GM23338 (cell line): Measurements from ENCODE around the gene CLN6. TPM values are rescaled to one million over a fixed set of nuclear protein-coding genes. Genes with fewer than 3 reads are reported as not detected.

Experiments
- ATAC-seq: fragments of 200-7000 bp; cut with Tn5 transposase; 3 replicates; pipeline ENCODE4 v1.9.1; 2020
- DNase-seq: peaks from one replicate; pipeline ENCODE4 v3.0.0-alpha.2; 2015; ENCODE audit warnings: low spot score
- H2AFZ ChIP-seq: fragments of 200-600 bp; sonication (generic); 2 replicates; pipeline ENCODE4 v1.8.0; 2016; ENCODE audit warnings: antibody characterized with exemption, mild to moderate bottlenecking, moderate library complexity
- H3F3A ChIP-seq: fragments of 200-600 bp; sonication (generic); replicated peaks from 2 replicates; pipeline ENCODE4 v1.8.0; 2017; ENCODE audit warnings: antibody characterized with exemption, mixed run types, low read depth
- H3K27ac ChIP-seq: fragments of 200-600 bp; sonication (generic); 2 replicates; pipeline ENCODE4 v1.6.1; 2016; ENCODE audit warnings: low read depth
- H3K27me3 ChIP-seq: fragments of 200-600 bp; sonication (generic); 2 replicates; pipeline ENCODE4 v1.8.0; 2016; ENCODE audit warnings: mild to moderate bottlenecking, mixed run types, moderate library complexity; ENCODE audit not compliant: insufficient read depth
- H3K36me3 ChIP-seq: fragments of 200-600 bp; sonication (generic); 2 replicates; pipeline ENCODE4 v1.8.0; 2016; ENCODE audit warnings: mild to moderate bottlenecking; ENCODE audit not compliant: insufficient read depth
- H3K4me1 ChIP-seq: fragments of 200-600 bp; sonication (generic); 2 replicates; pipeline ENCODE4 v1.8.0; 2016; ENCODE audit warnings: mild to moderate bottlenecking, moderate library complexity; ENCODE audit not compliant: insufficient read depth
- H3K4me2 ChIP-seq: fragments of 200-600 bp; sonication (generic); 2 replicates; pipeline ENCODE4 v1.7.1; 2017; ENCODE audit warnings: mixed run types
- H3K4me3 ChIP-seq: fragments of 200-600 bp; sonication (generic); 2 replicates; pipeline ENCODE4 v1.6.1; 2016; ENCODE audit warnings: mixed run types
- H3K79me2 ChIP-seq: fragments of 200-600 bp; sonication (generic); replicated peaks from 2 replicates; pipeline ENCODE4 v1.8.0; 2017; ENCODE audit warnings: mild to moderate bottlenecking; ENCODE audit not compliant: insufficient read depth
- H3K9me2 ChIP-seq: fragments of 200-600 bp; sonication (generic); 2 replicates; pipeline ENCODE4 v1.8.0; 2017; ENCODE audit not compliant: insufficient read depth
- H4K20me1 ChIP-seq: fragments of 200-600 bp; sonication (generic); replicated peaks from 2 replicates; pipeline ENCODE4 v1.8.0; 2017; ENCODE audit warnings: mild to moderate bottlenecking; ENCODE audit not compliant: insufficient read depth
- H3K27ac Mint-ChIP-seq: 2 replicates; pipeline ENCODE4 v1.8.0; 2020; ENCODE audit warnings: inconsistent platforms, mild to moderate bottlenecking, moderate library complexity, mixed read lengths
- H3K27me3 Mint-ChIP-seq: 3 replicates; pipeline ENCODE4 v1.8.0; 2022; ENCODE audit warnings: low read depth, mild to moderate bottlenecking, moderate library complexity, mixed read lengths, inconsistent platforms; ENCODE audit not compliant: insufficient read depth, poor library complexity
- H3K36me3 Mint-ChIP-seq: 3 replicates; pipeline ENCODE4 v1.8.0; 2021; ENCODE audit warnings: low read depth, mild to moderate bottlenecking, inconsistent platforms, moderate library complexity, mixed read lengths
- H3K4me1 Mint-ChIP-seq: 3 replicates; pipeline ENCODE4 v1.8.0; 2020; ENCODE audit warnings: mild to moderate bottlenecking, inconsistent platforms, mixed read lengths
- H3K4me3 Mint-ChIP-seq: 3 replicates; pipeline ENCODE4 v1.8.0; 2021; ENCODE audit warnings: moderate library complexity, mild to moderate bottlenecking, inconsistent platforms, mixed read lengths
- H3K9me3 Mint-ChIP-seq: 3 replicates; pipeline ENCODE4 v1.8.0; 2020; ENCODE audit warnings: moderate library complexity, mild to moderate bottlenecking, inconsistent platforms, mixed read lengths
- CREB1 ChIP-seq: fragments of 250-450 bp; sonication (Bioruptor Pico); IDR thresholded peaks from 2 replicates; pipeline ENCODE4 v1.5.0; 2020; ENCODE audit warnings: low read depth, mild to moderate bottlenecking, moderate library complexity
- CTCF ChIP-seq, 2 experiments: fragments of 200-600 bp in 1 of 2; sonication (generic) in 1 of 2; conservative IDR thresholded peaks; 2 replicates each; pipeline versions ENCODE4 v1.5.1 to v1.6.1; 2016 to 2017; ENCODE audit warnings: antibody characterized with exemption in 2 of 2, low read depth in 2 of 2, mild to moderate bottlenecking in 2 of 2, moderate library complexity in 1 of 2
- ETS1 ChIP-seq: IDR thresholded peaks from 2 replicates; pipeline ENCODE4 v1.6.1; 2016; ENCODE audit warnings: antibody characterized with exemption
- NANOG ChIP-seq: IDR thresholded peaks from 2 replicates; pipeline ENCODE4 v1.6.1; 2016; ENCODE audit warnings: antibody characterized with exemption, borderline replicate concordance
- POLR2AphosphoS5 ChIP-seq: IDR thresholded peaks from 2 replicates; pipeline ENCODE4 v1.6.1; 2016; ENCODE audit warnings: antibody characterized with exemption, low read depth
- STAT1 ChIP-seq: IDR thresholded peaks from one replicate; pipeline ENCODE4 v1.6.1; 2016; ENCODE audit warnings: antibody characterized with exemption; ENCODE audit not compliant: unreplicated experiment
- ZNF114 ChIP-seq: fragments of 250-450 bp; sonication (Bioruptor Pico); IDR thresholded peaks from 2 replicates; pipeline ENCODE4 v1.5.0; 2020; ENCODE audit warnings: mild to moderate bottlenecking, moderate library complexity
- ZNF331 ChIP-seq: fragments of 250-450 bp; sonication (Bioruptor Pico); IDR thresholded peaks from 2 replicates; pipeline ENCODE4 v1.5.0; 2020; ENCODE audit warnings: low read depth, mild to moderate bottlenecking, moderate library complexity
- polyA plus RNA-seq: library from polyadenylated mRNA; unstranded; fragments of >200 nt; fragmentation: Nextera tagmentation; extraction: Ambion mirVana; gene quantifications from 2 replicates; pipeline ENCODE4 v1.2.1, GENCODE V29; 2016
- total RNA-seq: library from RNA; depleted of rRNA; stranded (reverse); fragments of >200 nt; shearing (Covaris generic); gene quantifications from 2 replicates; pipeline ENCODE4 v1.2.3, GENCODE V29; 2014

CLN6 gene
- total and polyA plus RNA-seq, 2 experiments from 2014 or later = 20.7 to 69.5 TPM

- H3K9me2 ChIP-seq = peaks cover 2% of the 10 kb centered on the region; the same call in 1 of the 2 replicates
- TF ChIP-seq POLR2AphosphoS5 (no peak), CTCF (conservative IDR thresholded peaks at IDR 0.05; ENCODE audit: low read depth in 2 of 2) (no peak), STAT1 (no peak), ZNF331 (CRISPR knock-in tag) (no peak), ETS1 (no peak), CREB1 (CRISPR knock-in tag) (no peak), ZNF114 (CRISPR knock-in tag) (no peak)
- H3K4me1 ChIP-seq = no peaks in the 10 kb centered on the region
- no peaks in the 10 kb centered on the region for H3K27me3 ChIP-seq
- H3K4me3 ChIP-seq = no peak overlapping the region
- H3K4me2 ChIP-seq = no peak overlapping the region
- Mint-ChIP-seq H3K36me3 (peaks cover 30% of the 10 kb centered on the region), H3K9me3 (no peaks in the 10 kb centered on the region), H3K27me3 (peaks cover 2% of the 10 kb centered on the region), H3K4me1 (peaks cover 13% of the 10 kb centered on the region), H3K27ac (no peak overlapping the region), H3K4me3 (no peak overlapping the region)
- DNase-seq (no peak), ATAC-seq (no peak)
- no peaks in the 10 kb centered on the region; the same call in none of the 2 replicates for H4K20me1 ChIP-seq
- peak overlapping the region; percentile 29; the same call in 1 of the 2 replicates for H3K27ac ChIP-seq
- H3K79me2 ChIP-seq = no peaks in the 10 kb centered on the region
- H2AFZ ChIP-seq = no peak overlapping the region
- no peaks in the 10 kb centered on the region for H3F3A ChIP-seq
- peaks cover 7% of the 10 kb centered on the region; the same call in 1 of the 2 replicates for H3K36me3 ChIP-seq
These were observed 39.5 kb downstream of the CLN6 start for GRCh38 chr15:68190048-68190447.

- DNase-seq = no peak
- H3K9me3 Mint-ChIP-seq = no peaks in the 10 kb centered on the region
- Histone ChIP-seq H4K20me1 (no peaks in the 10 kb centered on the region; the same call in 1 of the 2 replicates), H3K27me3 (no peaks in the 10 kb centered on the region), H3K9me2 (peaks cover 4% of the 10 kb centered on the region; the same call in 1 of the 2 replicates), H3K79me2 (no peaks in the 10 kb centered on the region), H3K4me3 (no peak overlapping the region), H3K4me1 (no peaks in the 10 kb centered on the region), H3F3A (no peaks in the 10 kb centered on the region), H3K36me3 (peaks cover 11% of the 10 kb centered on the region), H3K27ac (no peak overlapping the region), H3K4me2 (no peak overlapping the region), H2AFZ (no peak overlapping the region)
- H3K4me3 Mint-ChIP-seq = no peak overlapping the region
- peaks cover 2% of the 10 kb centered on the region for H3K27me3 Mint-ChIP-seq
- no peak overlapping the region for H3K27ac Mint-ChIP-seq
- no peak for ATAC-seq
- peaks cover 34% of the 10 kb centered on the region for H3K36me3 Mint-ChIP-seq
- TF ChIP-seq CTCF (conservative IDR thresholded peaks at IDR 0.05; ENCODE audit: low read depth in 2 of 2) = no peak
- TF ChIP-seq POLR2AphosphoS5 = no peak
- TF ChIP-seq STAT1 = no peak
- no peak for TF ChIP-seq ZNF114 (CRISPR knock-in tag)
- no peak for TF ChIP-seq NANOG
- no peak for TF ChIP-seq ZNF331 (CRISPR knock-in tag)
- no peak for TF ChIP-seq CREB1 (CRISPR knock-in tag)
- H3K4me1 Mint-ChIP-seq = peaks cover 13% of the 10 kb centered on the region
These were observed 40.9 kb downstream of the CLN6 start for GRCh38 chr15:68188647-68189046.
